Thyroid gland (tissue), 4 donors: ENCODE results near the gene ANAPC2. TPM values are rescaled to one million over a fixed set of nuclear protein-coding genes. Genes with fewer than 3 reads are reported as not detected.

Experiments
- DNase-seq, 2 donors: peaks; one replicate each; pipeline ENCODE4 v3.0.0-alpha.2; 2019
- H3K27ac ChIP-seq, 3 donors: fragments of 200-600 bp; sonication (generic); 1 replicate in 2 of 3; 2 replicates in 1 of 3; pipeline ENCODE4 v1.5.1; 2016 to 2019; ENCODE audit warnings: mild to moderate bottlenecking in 1 of 3, moderate library complexity in 1 of 3
- H3K27me3 ChIP-seq: fragments of 200-600 bp; sonication (generic); one replicate; pipeline ENCODE4 v1.5.1; 2019
- H3K36me3 ChIP-seq, 2 donors: fragments of 200-600 bp; sonication (generic); one replicate each; pipeline ENCODE4 v1.5.1; 2016 to 2019
- H3K4me1 ChIP-seq, 2 donors: fragments of 200-600 bp; sonication (generic); one replicate each; pipeline ENCODE4 v1.5.1; 2017 to 2019
- H3K4me3 ChIP-seq, 3 donors: fragments of 200-600 bp; sonication (generic); replicated peaks in 1 of 3; 1 replicate in 2 of 3; 2 replicates in 1 of 3; pipeline ENCODE4 v1.5.1; 2016; ENCODE audit warnings: mild to moderate bottlenecking in 1 of 3
- H3K9me3 ChIP-seq: fragments of 200-600 bp; sonication (generic); one replicate; pipeline ENCODE4 v1.5.1; 2017
- POLR2A ChIP-seq, 2 donors: fragments of 450-650 bp; IDR thresholded peaks; one replicate each; pipeline ENCODE4 v1.6.1; 2017; ENCODE audit warnings: antibody characterized with exemption in 2 of 2, mild to moderate bottlenecking in 2 of 2, moderate library complexity in 1 of 2
- WGBS, 2 donors: methylation state at CpG; one replicate each; pipeline ENCODE4 v1.1.5; 2017; 5-methylcytosine and 5-hydroxymethylcytosine counted together
- intact Hi-C: fragments of 100-400 bp; cut with DNase I; formaldehyde crosslinking; loops from one replicate; pipeline ENCODE4 v1.15.1; 2023
- total RNA-seq, 4 donors: library from RNA; depleted of rRNA; stranded (reverse); fragments of >200 nt; gene quantifications; one replicate each; pipeline ENCODE4 v1.2.3, GENCODE V29; 2016
- TF ChIP-seq, protein P1 (sequence below), 6 experiments: fragments of 200-600 bp in 3 of 6; fragments of 450-650 bp in 3 of 6; sonication (generic) in 3 of 6; IDR thresholded peaks; one replicate each; pipeline ENCODE4 v1.5.1; 2016 to 2019; ENCODE audit warnings: antibody characterized with exemption in 6 of 6, mild to moderate bottlenecking in 2 of 6, inconsistent platforms in 1 of 6, moderate library complexity in 1 of 6

The ANAPC2 gene
- total RNA-seq, 4 donors from 2014 or later, result 25.6 to 34.1 (median 31.8) TPM

DNA sequence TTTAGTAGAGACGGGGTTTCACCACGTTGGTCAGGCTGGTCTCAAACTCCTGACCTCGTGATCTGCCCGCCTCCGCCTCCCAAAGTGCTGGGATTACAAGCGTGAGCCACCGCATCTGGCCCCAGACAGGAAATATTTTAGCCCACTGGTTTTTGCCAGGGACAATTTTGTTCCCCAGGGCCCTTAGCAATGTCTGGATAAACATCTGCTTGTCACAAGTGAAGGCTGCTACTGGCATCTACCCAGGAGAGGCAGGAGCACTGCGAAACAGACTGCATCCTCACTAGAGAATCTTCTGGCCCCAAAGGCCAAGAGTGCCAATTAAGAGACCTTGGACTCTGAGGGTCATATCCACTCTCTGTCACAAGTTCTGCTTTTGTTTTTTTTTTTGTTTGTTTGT, 14.6 kb upstream of the ANAPC2 start:
- Histone ChIP-seq H3K27me3 (no peaks in the 10 kb centered on the region), H3K9me3 (no peaks in the 10 kb centered on the region), H3K4me3 (no peak overlapping the region), H3K36me3 (no peaks in the 10 kb centered on the region), H3K4me1 (peaks cover 47 to 66% of the 10 kb centered on the region in 2 donors), H3K27ac (no peak overlapping the region)
- WGBS, 2 donors, result 79 to 95% methylated on average over 7 to 8 of the region's 8 CpGs
- DNase-seq, result no peak
- intact Hi-C loops, result no loop called here
- TF ChIP-seq, protein P1, sequence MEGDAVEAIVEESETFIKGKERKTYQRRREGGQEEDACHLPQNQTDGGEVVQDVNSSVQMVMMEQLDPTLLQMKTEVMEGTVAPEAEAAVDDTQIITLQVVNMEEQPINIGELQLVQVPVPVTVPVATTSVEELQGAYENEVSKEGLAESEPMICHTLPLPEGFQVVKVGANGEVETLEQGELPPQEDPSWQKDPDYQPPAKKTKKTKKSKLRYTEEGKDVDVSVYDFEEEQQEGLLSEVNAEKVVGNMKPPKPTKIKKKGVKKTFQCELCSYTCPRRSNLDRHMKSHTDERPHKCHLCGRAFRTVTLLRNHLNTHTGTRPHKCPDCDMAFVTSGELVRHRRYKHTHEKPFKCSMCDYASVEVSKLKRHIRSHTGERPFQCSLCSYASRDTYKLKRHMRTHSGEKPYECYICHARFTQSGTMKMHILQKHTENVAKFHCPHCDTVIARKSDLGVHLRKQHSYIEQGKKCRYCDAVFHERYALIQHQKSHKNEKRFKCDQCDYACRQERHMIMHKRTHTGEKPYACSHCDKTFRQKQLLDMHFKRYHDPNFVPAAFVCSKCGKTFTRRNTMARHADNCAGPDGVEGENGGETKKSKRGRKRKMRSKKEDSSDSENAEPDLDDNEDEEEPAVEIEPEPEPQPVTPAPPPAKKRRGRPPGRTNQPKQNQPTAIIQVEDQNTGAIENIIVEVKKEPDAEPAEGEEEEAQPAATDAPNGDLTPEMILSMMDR (IDR thresholded peaks at IDR 0.05), result no peak
- no peak for TF ChIP-seq POLR2A (IDR thresholded peaks at IDR 0.05)

DNA sequence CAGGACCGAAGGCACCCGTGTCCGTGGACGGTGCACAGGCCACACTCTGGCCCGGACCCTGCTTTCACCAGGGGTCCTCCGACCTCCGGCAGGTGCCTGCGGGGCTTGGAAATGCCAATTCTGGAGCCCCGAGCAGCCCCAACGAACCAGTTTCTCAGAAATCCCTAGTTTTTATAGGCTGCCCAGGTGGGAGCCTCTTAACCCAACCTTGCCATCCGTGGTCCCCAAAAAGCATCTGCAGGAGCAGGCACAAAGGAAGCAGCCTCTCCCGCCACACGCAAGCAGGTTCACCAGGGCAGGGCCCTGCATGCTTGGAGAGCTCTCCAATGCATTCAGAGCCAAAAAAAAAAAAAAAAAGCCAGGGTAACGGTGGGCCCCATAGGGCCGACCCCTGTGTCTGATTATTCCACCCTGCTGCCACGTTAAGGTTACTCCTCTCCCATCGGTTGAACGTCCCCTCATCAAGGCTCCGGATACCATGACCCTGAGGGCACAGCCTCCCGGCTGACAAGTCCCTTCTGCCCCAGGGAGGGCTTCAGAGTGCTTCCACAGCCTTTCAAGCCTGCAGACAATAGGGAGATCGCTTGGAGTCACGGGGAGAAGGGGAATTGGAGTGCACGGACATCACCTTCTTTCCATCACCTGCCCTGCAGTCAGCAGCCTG, 13.0 kb upstream of the ANAPC2 start:
- H3K27ac ChIP-seq, result peak overlapping the region; percentile 30 to 71 (median 52)
- WGBS, 2 donors, result 21 to 32% methylated on average over 14 to 17 of the region's 23 CpGs
- H3K4me1 ChIP-seq, result peaks cover 42 to 66% of the 10 kb centered on the region in 2 donors
- intact Hi-C loops, result no loop called here
- no peaks in the 10 kb centered on the region for H3K27me3 ChIP-seq
- H3K4me3 ChIP-seq, result peak overlapping the region; percentile 11 to 57 (median 57)
- no peaks in the 10 kb centered on the region for H3K36me3 ChIP-seq
- TF ChIP-seq, protein P1 (IDR thresholded peaks at IDR 0.05), result no peak
- TF ChIP-seq POLR2A (IDR thresholded peaks at IDR 0.05), result no peak
- no peak for DNase-seq
- no peaks in the 10 kb centered on the region for H3K9me3 ChIP-seq

DNA sequence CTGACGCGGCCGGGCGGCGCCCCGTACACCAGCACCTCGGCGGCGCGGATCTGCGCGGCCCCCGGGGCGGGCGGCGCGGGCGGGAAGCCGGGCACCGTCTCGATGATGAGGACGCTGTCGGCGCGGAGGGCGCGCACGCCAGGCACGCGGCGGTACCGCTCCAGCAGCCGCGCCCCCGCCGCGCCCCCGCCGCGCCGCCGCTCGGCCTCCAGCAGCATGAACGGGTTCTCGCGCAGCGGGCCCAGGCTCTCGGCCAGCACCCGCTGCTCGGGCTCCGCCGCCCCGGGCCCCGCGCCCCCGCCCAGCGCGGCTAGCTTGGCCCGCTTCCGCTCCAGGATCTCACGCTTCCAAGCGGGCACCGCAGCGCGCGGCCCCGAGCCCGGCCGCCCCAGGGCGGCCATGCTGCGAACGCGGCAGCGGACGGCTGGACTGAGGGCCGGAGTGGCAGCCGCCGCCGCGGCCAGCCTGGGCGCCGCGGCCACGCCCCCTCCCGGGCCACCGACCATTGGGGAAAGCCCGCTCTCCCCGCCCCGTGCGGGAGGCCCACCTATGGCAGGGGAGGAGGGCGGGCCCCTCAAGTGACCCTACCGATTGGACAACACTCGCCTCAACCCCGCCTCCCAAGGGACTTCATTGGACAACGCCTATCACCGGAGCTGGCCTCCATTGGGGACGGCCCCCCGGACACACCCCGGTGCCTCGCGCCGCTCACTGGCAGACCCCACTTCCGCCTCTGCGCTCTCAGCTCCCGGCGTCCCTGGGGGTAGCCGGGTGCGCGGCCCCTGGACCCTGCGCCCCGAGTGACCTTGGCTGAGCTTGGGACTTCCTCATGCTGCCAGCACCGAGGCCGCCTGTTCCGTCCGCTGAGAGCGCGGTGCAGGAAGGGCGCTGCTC, 12.2 kb upstream of the ANAPC2 start, which contains the start of gene TPRN:
Gene TPRN (minus strand): TSS at position 431 of the 894 bp plus-strand sequence. CDS start 30 bp downstream, at position 401.
- intact Hi-C loops, result no loop called here
- Histone ChIP-seq H3K9me3 (no peaks in the 10 kb centered on the region), H3K27ac (peak within 1 kb of the TSS; percentile 30 to 71 (median 52)), H3K36me3 (no peaks in the 10 kb centered on the region), H3K27me3 (no peaks in the 10 kb centered on the region), H3K4me1 (peaks cover 35 to 60% of the 10 kb centered on the region in 2 donors), H3K4me3 (peak within 1 kb of the TSS; percentile 11 to 57 (median 57))
- DNase-seq, result peak; percentile 100
- TF ChIP-seq, protein P1 (IDR thresholded peaks at IDR 0.05), result peak in 1 of 6 experiments; percentile 7
- TF ChIP-seq POLR2A (IDR thresholded peaks at IDR 0.05), result peak; percentile 56 to 94
- 0 to 2% methylated on average over 1 to 10 of the region's 118 CpGs for WGBS, 2 donors

DNA sequence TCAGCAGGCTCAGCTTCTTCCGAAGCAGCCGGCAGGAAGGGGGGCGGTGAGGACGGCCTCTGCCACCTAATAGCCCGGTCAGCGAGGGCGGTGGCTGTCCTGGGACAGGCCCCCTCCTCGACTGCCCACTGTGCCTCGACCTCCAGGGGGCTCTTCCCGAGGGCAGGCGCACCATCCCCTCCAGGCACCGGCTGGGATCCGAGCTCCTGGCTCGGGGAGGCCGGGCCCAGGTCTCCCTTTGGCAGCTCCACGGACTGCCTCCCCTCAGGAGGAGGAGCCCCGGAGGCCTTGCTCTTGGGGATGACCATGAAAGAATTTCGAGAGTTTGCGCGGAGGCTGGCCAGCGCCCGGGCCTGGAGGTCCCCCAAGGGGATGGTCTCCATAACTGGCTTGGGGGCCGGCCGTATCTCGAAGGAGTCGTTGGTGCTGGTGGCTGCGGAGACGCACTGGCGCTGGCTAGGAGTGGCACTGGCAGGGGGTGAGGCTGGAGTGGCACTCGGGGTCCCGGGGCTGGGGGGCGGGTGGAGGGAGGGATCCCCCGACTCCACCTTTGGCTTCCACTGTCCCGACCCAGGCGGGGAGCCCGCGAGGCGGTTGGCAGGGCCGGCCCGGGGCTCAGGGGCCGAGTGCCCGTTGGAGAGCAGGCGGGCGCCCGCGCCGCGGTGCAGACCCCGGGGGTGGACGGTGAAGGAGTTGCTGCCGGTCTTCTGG, 11.2 kb upstream of the ANAPC2 start:
- WGBS, 2 donors, result 35 to 40% methylated on average over 7 to 13 of the region's 51 CpGs
- Histone ChIP-seq H3K27me3 (no peaks in the 10 kb centered on the region), H3K27ac (no peak overlapping the region), H3K4me1 (peaks cover 31 to 57% of the 10 kb centered on the region in 2 donors), H3K4me3 (peak overlapping the region in 1 of 3 donors; percentile 34), H3K36me3 (no peaks in the 10 kb centered on the region), H3K9me3 (no peaks in the 10 kb centered on the region)
- peak in 1 of 2 donors; percentile 28 for DNase-seq
- TF ChIP-seq, protein P1 (IDR thresholded peaks at IDR 0.05), result no peak
- no peak for TF ChIP-seq POLR2A (IDR thresholded peaks at IDR 0.05)
- intact Hi-C loops, result no loop called here
